ENCODE measurements around the gene SNX7.

DNA sequence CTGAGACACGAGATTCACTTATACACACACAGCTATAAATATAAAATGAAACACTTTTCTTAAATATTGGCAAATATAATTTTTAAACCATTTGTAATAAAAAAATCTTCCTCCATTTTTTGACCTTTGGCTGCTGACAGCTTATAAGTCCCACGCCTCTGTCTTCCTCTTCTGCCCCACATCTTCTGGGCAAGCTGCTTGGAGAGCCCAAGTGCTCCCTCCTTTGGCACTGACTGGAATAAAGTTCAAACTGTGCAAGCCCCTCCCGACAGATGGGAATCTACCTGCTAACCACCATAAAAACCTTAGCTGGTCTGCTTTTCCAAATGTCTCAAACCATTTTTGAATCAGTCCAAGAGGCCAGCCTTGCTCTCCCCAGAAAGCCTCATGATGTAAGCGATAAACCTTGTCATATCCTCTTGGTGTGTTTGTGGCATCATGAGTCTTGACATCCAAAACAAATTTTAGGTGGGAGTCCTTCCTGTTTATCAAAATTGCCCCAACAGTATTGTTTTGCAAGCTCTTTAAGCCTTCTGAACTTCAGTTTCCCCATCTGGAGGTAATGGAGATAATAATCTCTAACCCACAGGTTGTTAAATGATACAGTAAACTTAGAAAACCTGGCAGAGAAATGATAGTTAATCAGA is 99.8 kb downstream of the SNX7 start:
- TF ChIP-seq, protein P1, sequence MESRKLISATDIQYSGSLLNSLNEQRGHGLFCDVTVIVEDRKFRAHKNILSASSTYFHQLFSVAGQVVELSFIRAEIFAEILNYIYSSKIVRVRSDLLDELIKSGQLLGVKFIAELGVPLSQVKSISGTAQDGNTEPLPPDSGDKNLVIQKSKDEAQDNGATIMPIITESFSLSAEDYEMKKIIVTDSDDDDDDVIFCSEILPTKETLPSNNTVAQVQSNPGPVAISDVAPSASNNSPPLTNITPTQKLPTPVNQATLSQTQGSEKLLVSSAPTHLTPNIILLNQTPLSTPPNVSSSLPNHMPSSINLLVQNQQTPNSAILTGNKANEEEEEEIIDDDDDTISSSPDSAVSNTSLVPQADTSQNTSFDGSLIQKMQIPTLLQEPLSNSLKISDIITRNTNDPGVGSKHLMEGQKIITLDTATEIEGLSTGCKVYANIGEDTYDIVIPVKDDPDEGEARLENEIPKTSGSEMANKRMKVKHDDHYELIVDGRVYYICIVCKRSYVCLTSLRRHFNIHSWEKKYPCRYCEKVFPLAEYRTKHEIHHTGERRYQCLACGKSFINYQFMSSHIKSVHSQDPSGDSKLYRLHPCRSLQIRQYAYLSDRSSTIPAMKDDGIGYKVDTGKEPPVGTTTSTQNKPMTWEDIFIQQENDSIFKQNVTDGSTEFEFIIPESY (IDR thresholded peaks at IDR 0.05; ENCODE audit: extremely low read depth, insufficient replicate concordance, low read length), result no peak
- no peak for TF ChIP-seq SIN3A (IDR thresholded peaks at IDR 0.05; ENCODE audit: low read depth)
- TF ChIP-seq TCF7L2 (IDR thresholded peaks at IDR 0.05; ENCODE audit: borderline replicate concordance, extremely low read depth, insufficient read depth, insufficient read length), result no peak
- TF ChIP-seq CEBPB (IDR thresholded peaks at IDR 0.05; ENCODE audit: low read depth), result no peak
- TF ChIP-seq POLR2AphosphoS5 (IDR thresholded peaks at IDR 0.05; ENCODE audit: low read depth, low read length), result no peak
- TF ChIP-seq, protein P2, sequence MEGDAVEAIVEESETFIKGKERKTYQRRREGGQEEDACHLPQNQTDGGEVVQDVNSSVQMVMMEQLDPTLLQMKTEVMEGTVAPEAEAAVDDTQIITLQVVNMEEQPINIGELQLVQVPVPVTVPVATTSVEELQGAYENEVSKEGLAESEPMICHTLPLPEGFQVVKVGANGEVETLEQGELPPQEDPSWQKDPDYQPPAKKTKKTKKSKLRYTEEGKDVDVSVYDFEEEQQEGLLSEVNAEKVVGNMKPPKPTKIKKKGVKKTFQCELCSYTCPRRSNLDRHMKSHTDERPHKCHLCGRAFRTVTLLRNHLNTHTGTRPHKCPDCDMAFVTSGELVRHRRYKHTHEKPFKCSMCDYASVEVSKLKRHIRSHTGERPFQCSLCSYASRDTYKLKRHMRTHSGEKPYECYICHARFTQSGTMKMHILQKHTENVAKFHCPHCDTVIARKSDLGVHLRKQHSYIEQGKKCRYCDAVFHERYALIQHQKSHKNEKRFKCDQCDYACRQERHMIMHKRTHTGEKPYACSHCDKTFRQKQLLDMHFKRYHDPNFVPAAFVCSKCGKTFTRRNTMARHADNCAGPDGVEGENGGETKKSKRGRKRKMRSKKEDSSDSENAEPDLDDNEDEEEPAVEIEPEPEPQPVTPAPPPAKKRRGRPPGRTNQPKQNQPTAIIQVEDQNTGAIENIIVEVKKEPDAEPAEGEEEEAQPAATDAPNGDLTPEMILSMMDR (IDR thresholded peaks at IDR 0.05 in 2 of 3, conservative IDR thresholded peaks at IDR 0.05 in 1 of 3; ENCODE audit: borderline replicate concordance in 1 of 3, insufficient read depth in 1 of 3, low read depth in 2 of 3, low read length in 2 of 3), result peak in 2 of 3 experiments; percentile 21 to 39; a peak in 3 of 6 replicates
- TF ChIP-seq, protein P3, sequence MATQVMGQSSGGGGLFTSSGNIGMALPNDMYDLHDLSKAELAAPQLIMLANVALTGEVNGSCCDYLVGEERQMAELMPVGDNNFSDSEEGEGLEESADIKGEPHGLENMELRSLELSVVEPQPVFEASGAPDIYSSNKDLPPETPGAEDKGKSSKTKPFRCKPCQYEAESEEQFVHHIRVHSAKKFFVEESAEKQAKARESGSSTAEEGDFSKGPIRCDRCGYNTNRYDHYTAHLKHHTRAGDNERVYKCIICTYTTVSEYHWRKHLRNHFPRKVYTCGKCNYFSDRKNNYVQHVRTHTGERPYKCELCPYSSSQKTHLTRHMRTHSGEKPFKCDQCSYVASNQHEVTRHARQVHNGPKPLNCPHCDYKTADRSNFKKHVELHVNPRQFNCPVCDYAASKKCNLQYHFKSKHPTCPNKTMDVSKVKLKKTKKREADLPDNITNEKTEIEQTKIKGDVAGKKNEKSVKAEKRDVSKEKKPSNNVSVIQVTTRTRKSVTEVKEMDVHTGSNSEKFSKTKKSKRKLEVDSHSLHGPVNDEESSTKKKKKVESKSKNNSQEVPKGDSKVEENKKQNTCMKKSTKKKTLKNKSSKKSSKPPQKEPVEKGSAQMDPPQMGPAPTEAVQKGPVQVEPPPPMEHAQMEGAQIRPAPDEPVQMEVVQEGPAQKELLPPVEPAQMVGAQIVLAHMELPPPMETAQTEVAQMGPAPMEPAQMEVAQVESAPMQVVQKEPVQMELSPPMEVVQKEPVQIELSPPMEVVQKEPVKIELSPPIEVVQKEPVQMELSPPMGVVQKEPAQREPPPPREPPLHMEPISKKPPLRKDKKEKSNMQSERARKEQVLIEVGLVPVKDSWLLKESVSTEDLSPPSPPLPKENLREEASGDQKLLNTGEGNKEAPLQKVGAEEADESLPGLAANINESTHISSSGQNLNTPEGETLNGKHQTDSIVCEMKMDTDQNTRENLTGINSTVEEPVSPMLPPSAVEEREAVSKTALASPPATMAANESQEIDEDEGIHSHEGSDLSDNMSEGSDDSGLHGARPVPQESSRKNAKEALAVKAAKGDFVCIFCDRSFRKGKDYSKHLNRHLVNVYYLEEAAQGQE (IDR thresholded peaks at IDR 0.05; ENCODE audit: low read depth), result no peak

Data from HCT116 (cell line).